CD4-positive, alpha-beta T cell (primary cell): ENCODE data around the gene FAM53B. TPM values are rescaled to one million over a fixed set of nuclear protein-coding genes. Genes with fewer than 3 reads are reported as not detected.

Source experiments
- ATAC-seq: fragments of 200-7000 bp; cut with Tn5 transposase; one replicate; pipeline ENCODE4 v1.10.0; 2022; ENCODE audit warnings: mild to moderate bottlenecking; ENCODE audit not compliant: poor library complexity
- CTCF ChIA-PET: fragments of 350-600 bp; sonication (Branson Sonifier 250); formaldehyde crosslinking; loops from one replicate; lab custom pipeline; 2021; ENCODE audit warnings: antibody characterized with exemption, inconsistent platforms; lab: Charles Lee
- POLR2A ChIA-PET: fragments of 350-600 bp; sonication (Branson Sonifier 250); formaldehyde crosslinking; loops from one replicate; lab custom pipeline; 2021; ENCODE audit warnings: antibody characterized with exemption, inconsistent platforms; lab: Charles Lee
- DNase-seq, 14 experiments: peaks; one replicate each; pipeline ENCODE4 v3.0.0-alpha.2; 2013 to 2020; ENCODE audit warnings: mixed read lengths in 2 of 14
- H3K27ac ChIP-seq, 2 donors: one replicate each; pipeline versions ENCODE4 v1.5.1 to v1.7.0; 2013; ENCODE audit warnings: low read length in 2 of 2, low read depth in 1 of 2, mild to moderate bottlenecking in 1 of 2
- H3K27me3 ChIP-seq, 2 experiments: 1 replicate in 1 of 2; 2 replicates in 1 of 2; pipeline versions ENCODE4 v1.6.1 to v1.7.0; 2013; ENCODE audit warnings: low read length in 2 of 2, control low read depth in 1 of 2, mild to moderate bottlenecking in 1 of 2, moderate library complexity in 1 of 2; ENCODE audit not compliant: insufficient read depth in 2 of 2, control insufficient read depth in 1 of 2
- H3K36me3 ChIP-seq: one replicate; pipeline ENCODE4 v1.6.1; 2013; ENCODE audit warnings: low read length, control low read depth; ENCODE audit not compliant: insufficient read depth
- H3K4me1 ChIP-seq: one replicate; pipeline ENCODE4 v1.6.1; 2013; ENCODE audit warnings: low read length, control low read depth; ENCODE audit not compliant: insufficient read depth
- H3K4me3 ChIP-seq: one replicate; pipeline ENCODE4 v1.5.1; 2013; ENCODE audit warnings: mild to moderate bottlenecking, low read length, moderate library complexity
- H3K9me3 ChIP-seq, 2 experiments: 1 replicate in 1 of 2; 2 replicates in 1 of 2; pipeline versions ENCODE4 v1.6.1 to v1.7.0; 2013; ENCODE audit warnings: low read length in 2 of 2, mild to moderate bottlenecking in 2 of 2, control low read depth in 1 of 2, moderate library complexity in 1 of 2; ENCODE audit not compliant: control insufficient read depth in 1 of 2, insufficient read depth in 1 of 2
- H3K27ac Mint-ChIP-seq: one replicate; pipeline ENCODE4 v1.8.0; 2020; ENCODE audit warnings: mixed read lengths
- H3K27me3 Mint-ChIP-seq: one replicate; pipeline ENCODE4 v1.8.0; 2021; ENCODE audit warnings: mixed read lengths
- H3K36me3 Mint-ChIP-seq: one replicate; pipeline ENCODE4 v1.8.0; 2021; ENCODE audit warnings: low read depth, mixed read lengths
- H3K4me1 Mint-ChIP-seq: one replicate; pipeline ENCODE4 v1.8.0; 2021; ENCODE audit warnings: low read depth, mixed read lengths
- H3K4me3 Mint-ChIP-seq: one replicate; pipeline ENCODE4 v1.8.0; 2020; ENCODE audit warnings: mild to moderate bottlenecking, mixed read lengths
- H3K9me3 Mint-ChIP-seq: one replicate; pipeline ENCODE4 v1.8.0; 2020; ENCODE audit warnings: mixed read lengths
- CTCF ChIP-seq: fragments of 200-600 bp; IDR thresholded peaks from one replicate; pipeline ENCODE4 v1.8.0; 2022; ENCODE audit warnings: antibody characterized with exemption, mild to moderate bottlenecking
- intact Hi-C, 2 experiments: fragments of 100-400 bp; cut with DNase I in 1 of 2; cut with micrococcal nuclease in 1 of 2; formaldehyde crosslinking; loops; one replicate each; pipeline versions ENCODE4 v1.15.1 to v1.9.0; 2023 to 2025; cut with DNase I, micrococcal nuclease
- total RNA-seq, 174 experiments: library from RNA in 2 of 174; stranded (reverse) in 2 of 174; gene quantifications; one replicate each; pipeline ENCODE4 v1.2.3 and lab custom pipeline; 2021 to 2026

FAM53B gene
- total RNA-seq, 2 experiments from 2014 or later: 32.9 to 33.6 TPM

- H3K36me3 ChIP-seq: peaks cover 10% of the 10 kb centered on the region
- ATAC-seq (no peak), DNase-seq (no peak)
- CTCF ChIA-PET: interaction anchor here (0.8 to 17.5 kb wide), 13 partner anchors 8 to 187 kb away, joined by 3 to 253 read pairs (median 12); no protein-coding TSS in a partner anchor
- POLR2A ChIA-PET: interaction anchor here (0.8 to 6.7 kb wide), 14 partner anchors 12 to 74 kb away, joined by 3 to 133 read pairs (median 18); partner anchors contain the start of gene EEF1AKMT2
- no peak overlapping the region for H3K4me3 ChIP-seq
- peaks cover 98% of the 10 kb centered on the region for H3K4me1 ChIP-seq
- H3K27ac ChIP-seq: peak overlapping the region; percentile 93 to 95
- no peaks in the 10 kb centered on the region for H3K27me3 Mint-ChIP-seq
- H3K27me3 ChIP-seq: no peaks in the 10 kb centered on the region
- H3K9me3 ChIP-seq: no peaks in the 10 kb centered on the region
- TF ChIP-seq CTCF: no peak
- H3K4me1 Mint-ChIP-seq: peaks cover 91% of the 10 kb centered on the region
- H3K4me3 Mint-ChIP-seq: no peak overlapping the region
- H3K9me3 Mint-ChIP-seq: no peaks in the 10 kb centered on the region
- H3K27ac Mint-ChIP-seq: peak overlapping the region; percentile 86
- H3K36me3 Mint-ChIP-seq: no peaks in the 10 kb centered on the region
- intact Hi-C loops: loop anchor here in 1 of 2 experiments (5.0 kb wide), 2 partner anchors 40 to 70 kb away; no protein-coding TSS in a partner anchor
These were observed 27.0 kb downstream of the FAM53B start for GRCh38 chr10:124717041-124717757.

- DNase-seq: no peak
These were observed 27.8 kb downstream of the FAM53B start for GRCh38 chr10:124716369-124716768.

More at GRCh38 chr10:124716369-124716768, 27.8 kb downstream of the FAM53B start:
- H3K27ac ChIP-seq: peak overlapping the region; percentile 32 to 42
- ChIA-PET CTCF (interaction anchor here (0.6 to 17.5 kb wide), 5 partner anchors 14 to 84 kb away, joined by 3 to 253 read pairs (median 5); no protein-coding TSS in a partner anchor), POLR2A (interaction anchor here (3.7 to 6.7 kb wide), 6 partner anchors 11 to 68 kb away, joined by 14 to 133 read pairs (median 58); no protein-coding TSS in a partner anchor)
- no peak for ATAC-seq
- intact Hi-C loops: loop anchor here in 1 of 2 experiments (5.0 kb wide), 2 partner anchors 39 to 69 kb away; no protein-coding TSS in a partner anchor
- Mint-ChIP-seq H3K27ac (peak overlapping the region; percentile 86), H3K9me3 (no peaks in the 10 kb centered on the region), H3K4me1 (peaks cover 82% of the 10 kb centered on the region), H3K36me3 (no peaks in the 10 kb centered on the region), H3K4me3 (no peak overlapping the region), H3K27me3 (no peaks in the 10 kb centered on the region)
- no peak for TF ChIP-seq CTCF
- no peak overlapping the region for H3K4me3 ChIP-seq
- H3K36me3 ChIP-seq: peaks cover 10% of the 10 kb centered on the region
- no peaks in the 10 kb centered on the region for H3K27me3 ChIP-seq
- H3K4me1 ChIP-seq: peaks cover 99% of the 10 kb centered on the region
- H3K9me3 ChIP-seq: no peaks in the 10 kb centered on the region
